ENCODE measurements around the gene COG5.

The COG5 gene

GRCh38 chr7:107168233-107169119, 395.2 kb downstream of the COG5 start, which contains the start of gene HBP1:
Gene HBP1, plus strand, starts transcription at chr7:107169003. Its CDS starts 10,891 bp downstream, at chr7:107179894.
- no peaks in the 10 kb centered on the region for H3F3A ChIP-seq (ENCODE audit: insufficient read depth, low read length)
- H3K4me1 ChIP-seq (ENCODE audit: insufficient read depth, low read length, severe bottlenecking): peaks cover 24% of the 10 kb centered on the region
- H3K9me2 ChIP-seq (ENCODE audit: low read depth, low read length): no peaks in the 10 kb centered on the region
- H2AFZ ChIP-seq (ENCODE audit: low read length): peak within 1 kb of the TSS; percentile 98
- peak within 1 kb of the TSS; percentile 74 for H3K9ac ChIP-seq (ENCODE audit: low read length)
- peak within 1 kb of the TSS; percentile 93 for H3K27ac ChIP-seq (ENCODE audit: low read depth, low read length, poor library complexity, severe bottlenecking)
- no peaks in the 10 kb centered on the region for H3K27me3 ChIP-seq (ENCODE audit: insufficient read depth, low read length)
- H3K4me2 ChIP-seq (ENCODE audit: low read length): peak within 1 kb of the TSS; percentile 81
- H3K36me3 ChIP-seq (ENCODE audit: insufficient read depth, low read length): peaks cover 5% of the 10 kb centered on the region; the same call in 1 of the 2 replicates
- H4K20me1 ChIP-seq (ENCODE audit: insufficient read depth, low read length): no peaks in the 10 kb centered on the region
- H3K79me2 ChIP-seq (ENCODE audit: insufficient read depth, low read length): peaks cover 33% of the 10 kb centered on the region
- H3K4me3 ChIP-seq (ENCODE audit: low read depth, low read length, poor library complexity, severe bottlenecking): peak within 1 kb of the TSS; percentile 87
- TF ChIP-seq EZH2 (IDR thresholded peaks at IDR 0.05; ENCODE audit: borderline replicate concordance, low read length) (no peak), CTCF (IDR thresholded peaks at IDR 0.05; ENCODE audit: low read length) (no peak)
- H3K9me3 ChIP-seq (ENCODE audit: low read length): no peaks in the 10 kb centered on the region

- Histone ChIP-seq H3K27me3 (ENCODE audit: insufficient read depth, low read length) (no peaks in the 10 kb centered on the region), H3K79me2 (ENCODE audit: insufficient read depth, low read length) (peaks cover 25% of the 10 kb centered on the region), H3K4me1 (ENCODE audit: insufficient read depth, low read length, severe bottlenecking) (peaks cover 16% of the 10 kb centered on the region), H3K9me3 (ENCODE audit: low read length) (no peaks in the 10 kb centered on the region), H3K4me2 (ENCODE audit: low read length) (peak overlapping the region; percentile 81), H4K20me1 (ENCODE audit: insufficient read depth, low read length) (no peaks in the 10 kb centered on the region), H2AFZ (ENCODE audit: low read length) (peak overlapping the region; percentile 98), H3K4me3 (ENCODE audit: low read depth, low read length, poor library complexity, severe bottlenecking) (peak overlapping the region; percentile 66), H3K36me3 (ENCODE audit: insufficient read depth, low read length) (peaks cover 5% of the 10 kb centered on the region; the same call in 1 of the 2 replicates), H3K9me2 (ENCODE audit: low read depth, low read length) (no peaks in the 10 kb centered on the region), H3F3A (ENCODE audit: insufficient read depth, low read length) (no peaks in the 10 kb centered on the region), H3K9ac (ENCODE audit: low read length) (peak overlapping the region; percentile 64), H3K27ac (ENCODE audit: low read depth, low read length, poor library complexity, severe bottlenecking) (peak overlapping the region; percentile 93)
- TF ChIP-seq CTCF (IDR thresholded peaks at IDR 0.05; ENCODE audit: low read length) (peak; percentile 30; the same call in 1 of the 2 replicates), EZH2 (IDR thresholded peaks at IDR 0.05; ENCODE audit: borderline replicate concordance, low read length) (no peak)
Observed at GRCh38 chr7:107167483-107168232, 396.1 kb downstream of the COG5 start.

- Histone ChIP-seq H3K27me3 (ENCODE audit: insufficient read depth, low read length) (no peaks in the 10 kb centered on the region), H3K27ac (ENCODE audit: low read depth, low read length, poor library complexity, severe bottlenecking) (peak overlapping the region; percentile 93), H3F3A (ENCODE audit: insufficient read depth, low read length) (no peaks in the 10 kb centered on the region), H3K36me3 (ENCODE audit: insufficient read depth, low read length) (peaks cover 5% of the 10 kb centered on the region; the same call in 1 of the 2 replicates), H3K4me2 (ENCODE audit: low read length) (peak overlapping the region; percentile 81), H2AFZ (ENCODE audit: low read length) (peak overlapping the region; percentile 98), H3K4me3 (ENCODE audit: low read depth, low read length, poor library complexity, severe bottlenecking) (peak overlapping the region; percentile 66), H3K9me2 (ENCODE audit: low read depth, low read length) (no peaks in the 10 kb centered on the region), H3K79me2 (ENCODE audit: insufficient read depth, low read length) (peaks cover 17% of the 10 kb centered on the region), H3K4me1 (ENCODE audit: insufficient read depth, low read length, severe bottlenecking) (peaks cover 16% of the 10 kb centered on the region), H4K20me1 (ENCODE audit: insufficient read depth, low read length) (no peaks in the 10 kb centered on the region), H3K9ac (ENCODE audit: low read length) (peak overlapping the region; percentile 64), H3K9me3 (ENCODE audit: low read length) (no peaks in the 10 kb centered on the region)
- TF ChIP-seq CTCF (IDR thresholded peaks at IDR 0.05; ENCODE audit: low read length) (no peak), EZH2 (IDR thresholded peaks at IDR 0.05; ENCODE audit: borderline replicate concordance, low read length) (no peak)
Observed at GRCh38 chr7:107166736-107167426, 396.8 kb downstream of the COG5 start.
